Lower leg skin (tissue), 3 donors: Measurements from ENCODE around the gene LRRC14B.
"Not testable (repeated sequence)": the region's sequence is repeated elsewhere in the genome, so short reads cannot be mapped to it uniquely, and the experiment has no call there.

Experiments
- CTCF ChIP-seq, 3 donors: fragments of 450-650 bp; IDR thresholded peaks; one replicate each; pipeline ENCODE4 v1.5.1; 2016; ENCODE audit warnings: antibody characterized with exemption in 3 of 3, mild to moderate bottlenecking in 3 of 3, moderate library complexity in 2 of 3
- POLR2A ChIP-seq, 2 donors: fragments of 450-650 bp; IDR thresholded peaks; one replicate each; pipeline ENCODE4 v1.6.1; 2016 to 2017; ENCODE audit warnings: antibody characterized with exemption in 2 of 2, mild to moderate bottlenecking in 1 of 2, moderate library complexity in 1 of 2

DNA sequence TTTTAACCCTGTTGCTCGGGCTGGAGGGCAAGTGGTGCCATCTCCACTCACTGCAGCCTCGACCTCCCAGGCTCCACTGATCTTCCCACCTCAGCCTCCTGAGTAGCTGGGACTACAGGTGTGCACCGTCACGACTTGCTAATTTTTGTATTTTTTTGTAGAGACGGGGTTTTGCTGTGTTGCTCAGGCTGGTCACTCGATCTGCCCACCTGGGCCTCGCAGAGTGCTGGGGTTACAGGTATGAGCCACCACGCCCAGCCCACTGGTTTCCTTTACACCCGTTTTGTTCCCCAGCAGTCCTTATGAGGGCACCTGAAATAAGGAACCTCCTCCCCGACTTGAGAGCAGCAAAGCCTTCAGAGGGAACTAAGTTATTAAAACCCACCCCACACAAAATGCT is 24.8 kb downstream of the LRRC14B start:
- TF ChIP-seq CTCF, POLR2A (IDR thresholded peaks at IDR 0.05): not testable (repeated sequence)
